Lower leg skin (tissue), 4 donors: ENCODE data around the gene APOBEC3G. TPM values are rescaled to one million over a fixed set of nuclear protein-coding genes. Genes with fewer than 3 reads are reported as not detected.

Experiments
- DNase-seq, 2 donors: peaks; one replicate each; pipeline ENCODE4 v3.0.0-alpha.2; 2019; ENCODE audit warnings: low spot score in 2 of 2
- H3K4me3 ChIP-seq: fragments of 200-600 bp; sonication (generic); 2 replicates; pipeline ENCODE4 v1.5.1; 2017; ENCODE audit warnings: mild to moderate bottlenecking, low read depth; ENCODE audit not compliant: poor library complexity, severe bottlenecking
- CTCF ChIP-seq, 3 donors: fragments of 450-650 bp; IDR thresholded peaks; one replicate each; pipeline ENCODE4 v1.5.1; 2016; ENCODE audit warnings: antibody characterized with exemption in 3 of 3, mild to moderate bottlenecking in 3 of 3, moderate library complexity in 2 of 3
- POLR2A ChIP-seq, 2 donors: fragments of 450-650 bp; IDR thresholded peaks; one replicate each; pipeline ENCODE4 v1.6.1; 2016 to 2017; ENCODE audit warnings: antibody characterized with exemption in 2 of 2, mild to moderate bottlenecking in 1 of 2, moderate library complexity in 1 of 2
- WGBS, 2 donors: methylation state at CpG; one replicate each; pipeline ENCODE4 v1.1.5; 2018; 5-methylcytosine and 5-hydroxymethylcytosine counted together
- intact Hi-C: fragments of 100-400 bp; cut with DNase I; formaldehyde crosslinking; loops from one replicate; pipeline ENCODE4 v1.15.0; 2023; ENCODE audit warnings: low total_unique reads
- total RNA-seq, 4 donors: library from RNA; depleted of rRNA; stranded (reverse); fragments of >200 nt; gene quantifications; one replicate each; pipeline ENCODE4 v1.1.0, GENCODE V29; 2016

APOBEC3G gene
- total RNA-seq, 4 donors from 2014 or later = 1.1 to 3.9 (median 1.9) TPM

GRCh38 chr22:39122772-39123470, 45.8 kb downstream of the APOBEC3G start:
- TF ChIP-seq CTCF (IDR thresholded peaks at IDR 0.05) = no peak
- TF ChIP-seq POLR2A (IDR thresholded peaks at IDR 0.05) = no peak
- intact Hi-C loops = loop anchor here (10.0 kb wide), 1 partner anchor 258 kb away; no protein-coding TSS in a partner anchor
- WGBS, 2 donors = 93 to 95% methylated on average over 17 of the region's 17 CpGs
- no peak for DNase-seq
- H3K4me3 ChIP-seq = no peak overlapping the region

- intact Hi-C loops = loop anchor here (10.0 kb wide), 1 partner anchor 259 kb away; no protein-coding TSS in a partner anchor
- DNase-seq = no peak
- 30 to 32% methylated on average over 27 to 33 of the region's 33 CpGs for WGBS, 2 donors
- no peak for TF ChIP-seq POLR2A (IDR thresholded peaks at IDR 0.05)
- TF ChIP-seq CTCF (IDR thresholded peaks at IDR 0.05) = no peak
- H3K4me3 ChIP-seq = no peak overlapping the region
Measured at GRCh38 chr22:39123751-39124581, 46.9 kb downstream of the APOBEC3G start.

GRCh38 chr22:39125622-39126021, 48.5 kb downstream of the APOBEC3G start:
- no peak for DNase-seq
- TF ChIP-seq POLR2A (IDR thresholded peaks at IDR 0.05) (no peak), CTCF (IDR thresholded peaks at IDR 0.05) (no peak)
- intact Hi-C loops = loop anchor here (10.0 kb wide), 1 partner anchor 261 kb away; no protein-coding TSS in a partner anchor
- no peak overlapping the region for H3K4me3 ChIP-seq
- 87 to 90% methylated on average over 5 of the region's 5 CpGs for WGBS, 2 donors

- WGBS, 2 donors = 82 to 88% methylated on average over 6 of the region's 6 CpGs
- intact Hi-C loops = loop anchor here (10.0 kb wide), 1 partner anchor 264 kb away; no protein-coding TSS in a partner anchor
- DNase-seq = no peak
- no peak for TF ChIP-seq CTCF (IDR thresholded peaks at IDR 0.05)
- TF ChIP-seq POLR2A (IDR thresholded peaks at IDR 0.05) = no peak
- no peak overlapping the region for H3K4me3 ChIP-seq
Measured at GRCh38 chr22:39128508-39128907, 51.4 kb downstream of the APOBEC3G start.

GRCh38 chr22:39129081-39129480, 52.0 kb downstream of the APOBEC3G start:
- no peak overlapping the region for H3K4me3 ChIP-seq
- intact Hi-C loops = loop anchor here (10.0 kb wide), 1 partner anchor 264 kb away; no protein-coding TSS in a partner anchor
- DNase-seq = no peak
- TF ChIP-seq POLR2A (IDR thresholded peaks at IDR 0.05) (no peak), CTCF (IDR thresholded peaks at IDR 0.05) (no peak)
- 87 to 89% methylated on average over 4 of the region's 4 CpGs for WGBS, 2 donors
